ENCODE measurements around the gene PLA2G15.

PLA2G15 gene

DNA sequence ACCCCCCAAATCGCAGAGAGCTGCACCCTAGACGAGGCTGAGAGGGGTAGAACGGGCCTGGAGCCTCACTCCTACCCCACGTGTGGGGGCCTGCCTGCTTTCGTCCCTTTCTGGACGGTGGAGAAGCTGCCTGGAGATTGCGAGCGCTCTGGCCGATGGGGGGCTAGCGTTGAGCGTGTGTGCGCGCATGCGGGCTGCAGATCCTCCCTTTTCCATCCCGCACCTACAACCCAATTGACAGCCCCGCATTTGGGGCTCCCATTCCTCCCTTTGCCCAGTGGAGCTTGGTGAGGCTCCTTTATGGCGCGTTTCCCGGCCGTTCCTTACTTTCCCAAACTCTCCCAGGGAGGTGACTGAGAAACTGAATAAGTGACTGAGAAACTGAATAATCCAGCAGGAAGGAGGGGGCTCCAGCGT is 8.3 kb upstream of the PLA2G15 start:
- Histone ChIP-seq H3K9me3 (ENCODE audit: severe bottlenecking) (no peaks in the 10 kb centered on the region), H3K36me3 (ENCODE audit: low read depth) (peaks cover 11% of the 10 kb centered on the region; the same call in 1 of the 2 replicates), H3K27ac (ENCODE audit: poor library complexity, severe bottlenecking) (peak overlapping the region; percentile 91), H3K27me3 (ENCODE audit: insufficient read depth, poor library complexity, severe bottlenecking) (no peaks in the 10 kb centered on the region), H3K4me3 (ENCODE audit: severe bottlenecking) (peak overlapping the region; percentile 73), H3K4me1 (ENCODE audit: insufficient read depth, poor library complexity, severe bottlenecking) (peaks cover 16% of the 10 kb centered on the region)
- ATAC-seq (ENCODE audit: low read depth) (no peak; the same call in 2 of the 3 replicates), DNase-seq (ENCODE audit: low spot score) (no peak)
- TF ChIP-seq, protein P1, sequence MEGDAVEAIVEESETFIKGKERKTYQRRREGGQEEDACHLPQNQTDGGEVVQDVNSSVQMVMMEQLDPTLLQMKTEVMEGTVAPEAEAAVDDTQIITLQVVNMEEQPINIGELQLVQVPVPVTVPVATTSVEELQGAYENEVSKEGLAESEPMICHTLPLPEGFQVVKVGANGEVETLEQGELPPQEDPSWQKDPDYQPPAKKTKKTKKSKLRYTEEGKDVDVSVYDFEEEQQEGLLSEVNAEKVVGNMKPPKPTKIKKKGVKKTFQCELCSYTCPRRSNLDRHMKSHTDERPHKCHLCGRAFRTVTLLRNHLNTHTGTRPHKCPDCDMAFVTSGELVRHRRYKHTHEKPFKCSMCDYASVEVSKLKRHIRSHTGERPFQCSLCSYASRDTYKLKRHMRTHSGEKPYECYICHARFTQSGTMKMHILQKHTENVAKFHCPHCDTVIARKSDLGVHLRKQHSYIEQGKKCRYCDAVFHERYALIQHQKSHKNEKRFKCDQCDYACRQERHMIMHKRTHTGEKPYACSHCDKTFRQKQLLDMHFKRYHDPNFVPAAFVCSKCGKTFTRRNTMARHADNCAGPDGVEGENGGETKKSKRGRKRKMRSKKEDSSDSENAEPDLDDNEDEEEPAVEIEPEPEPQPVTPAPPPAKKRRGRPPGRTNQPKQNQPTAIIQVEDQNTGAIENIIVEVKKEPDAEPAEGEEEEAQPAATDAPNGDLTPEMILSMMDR (IDR thresholded peaks at IDR 0.05; ENCODE audit: poor library complexity, severe bottlenecking): no peak

DNA sequence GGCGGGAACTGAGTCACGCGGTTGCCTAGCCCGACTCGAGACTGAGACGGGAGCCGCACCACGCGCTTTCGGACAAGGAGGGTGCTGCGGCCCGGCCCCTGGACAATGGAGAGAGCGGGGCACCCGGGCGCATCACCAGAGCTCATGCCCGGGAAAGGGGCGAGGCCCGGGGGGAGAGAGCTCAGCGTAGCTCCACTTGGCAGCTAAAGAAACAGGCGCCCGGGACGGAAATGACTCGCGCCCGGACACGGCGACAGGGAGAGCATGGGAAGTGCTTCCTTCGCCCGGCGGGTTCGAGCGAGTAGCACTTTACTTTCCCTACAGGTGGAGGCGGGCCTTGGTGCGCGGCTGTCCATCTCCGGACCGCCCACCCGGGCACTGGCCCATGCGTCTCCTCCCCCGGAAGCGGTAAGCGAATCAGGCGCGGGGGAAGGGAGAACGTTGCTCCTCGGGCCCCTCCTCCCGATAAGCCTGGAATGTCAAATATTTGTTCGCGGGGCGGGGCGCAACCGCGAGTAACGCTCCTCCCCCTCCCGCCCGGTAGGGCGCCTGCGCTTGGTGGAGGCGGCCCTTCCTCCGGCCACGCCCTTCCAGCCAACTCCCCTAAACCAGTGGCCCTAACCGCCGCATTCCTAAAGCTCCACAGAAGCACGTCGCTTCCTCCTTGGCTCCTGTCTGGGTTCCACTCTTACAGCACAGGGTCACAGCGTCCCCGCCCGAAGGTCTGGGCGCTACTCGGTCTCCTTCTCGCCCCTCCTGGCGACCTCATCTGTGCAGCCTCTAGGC is 7.7 kb upstream of the PLA2G15 start:
- DNase-seq (ENCODE audit: low spot score): peak; percentile 98

DNA sequence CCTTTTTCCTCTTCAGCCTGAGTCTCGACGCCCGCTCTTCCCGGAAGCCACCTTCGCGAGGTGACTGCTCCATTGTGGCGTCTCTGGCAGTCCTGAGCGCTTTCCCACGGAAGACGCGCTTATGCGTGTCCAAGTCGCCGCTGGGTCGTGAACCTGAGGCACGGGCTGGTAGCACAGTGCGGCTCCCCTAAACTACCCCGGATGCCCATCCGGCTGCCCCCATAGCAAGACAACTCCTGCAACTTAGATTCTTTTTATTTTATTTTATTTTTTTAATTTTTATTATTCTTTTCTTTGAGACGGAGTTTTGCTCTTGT is 7.2 kb upstream of the PLA2G15 start:
- Histone ChIP-seq H3K27ac (ENCODE audit: poor library complexity, severe bottlenecking) (peak overlapping the region; percentile 91), H3K9me3 (ENCODE audit: severe bottlenecking) (no peaks in the 10 kb centered on the region), H3K4me1 (ENCODE audit: insufficient read depth, poor library complexity, severe bottlenecking) (peaks cover 16% of the 10 kb centered on the region), H3K4me3 (ENCODE audit: severe bottlenecking) (peak overlapping the region; percentile 73), H3K36me3 (ENCODE audit: low read depth) (peaks cover 7% of the 10 kb centered on the region; the same call in 1 of the 2 replicates), H3K27me3 (ENCODE audit: insufficient read depth, poor library complexity, severe bottlenecking) (no peaks in the 10 kb centered on the region)
- ATAC-seq (ENCODE audit: low read depth): no peak
- DNase-seq (ENCODE audit: low spot score): no peak
- TF ChIP-seq, protein P1 (IDR thresholded peaks at IDR 0.05; ENCODE audit: poor library complexity, severe bottlenecking): no peak

More for the DNA sequence above, 7.7 kb upstream of the PLA2G15 start:
- H3K9me3 ChIP-seq (ENCODE audit: severe bottlenecking): no peaks in the 10 kb centered on the region
- ATAC-seq (ENCODE audit: low read depth): peak; percentile 65
- H3K27ac ChIP-seq (ENCODE audit: poor library complexity, severe bottlenecking): peak overlapping the region; percentile 91
- peaks cover 11% of the 10 kb centered on the region; the same call in 1 of the 2 replicates for H3K36me3 ChIP-seq (ENCODE audit: low read depth)
- H3K27me3 ChIP-seq (ENCODE audit: insufficient read depth, poor library complexity, severe bottlenecking): no peaks in the 10 kb centered on the region
- TF ChIP-seq, protein P1 (IDR thresholded peaks at IDR 0.05; ENCODE audit: poor library complexity, severe bottlenecking): no peak
- peak overlapping the region; percentile 73 for H3K4me3 ChIP-seq (ENCODE audit: severe bottlenecking)
- H3K4me1 ChIP-seq (ENCODE audit: insufficient read depth, poor library complexity, severe bottlenecking): peaks cover 16% of the 10 kb centered on the region

DNA sequence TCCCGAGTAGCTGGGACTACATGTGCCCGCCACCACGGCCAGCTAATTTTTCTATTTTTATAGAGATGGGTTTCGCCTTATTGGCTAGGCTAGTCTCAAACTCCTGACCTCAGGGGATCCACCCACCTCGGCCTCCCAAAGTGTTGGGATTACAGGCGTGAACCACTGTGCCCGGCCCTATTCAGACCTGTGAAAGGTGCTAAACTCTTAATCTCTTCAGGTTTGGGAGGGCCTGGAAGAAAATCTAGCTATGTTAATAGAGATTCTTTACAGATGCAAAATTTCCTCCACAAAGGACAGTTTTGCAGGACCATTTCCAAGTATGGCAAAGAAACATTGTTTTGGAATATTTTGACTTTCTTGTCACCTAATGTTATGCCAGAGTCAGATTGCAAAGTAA is 3.1 kb upstream of the PLA2G15 start:
- no peaks in the 10 kb centered on the region for H3K27me3 ChIP-seq (ENCODE audit: insufficient read depth, poor library complexity, severe bottlenecking)
- peaks cover 9% of the 10 kb centered on the region for H3K4me1 ChIP-seq (ENCODE audit: insufficient read depth, poor library complexity, severe bottlenecking)
- no peaks in the 10 kb centered on the region for H3K9me3 ChIP-seq (ENCODE audit: severe bottlenecking)
- DNase-seq (ENCODE audit: low spot score): no peak
- TF ChIP-seq, protein P1 (IDR thresholded peaks at IDR 0.05; ENCODE audit: poor library complexity, severe bottlenecking): no peak
- no peak overlapping the region for H3K27ac ChIP-seq (ENCODE audit: poor library complexity, severe bottlenecking)
- ATAC-seq (ENCODE audit: low read depth): no peak
- H3K36me3 ChIP-seq (ENCODE audit: low read depth): no peaks in the 10 kb centered on the region
- H3K4me3 ChIP-seq (ENCODE audit: severe bottlenecking): no peak overlapping the region

Data from RWPE2 (cell line).